ENCODE measurements around the gene PIGV. TPM values are rescaled to one million over a fixed set of nuclear protein-coding genes. Genes with fewer than 3 reads are reported as not detected.
"Not testable (repeated sequence)": the region's sequence is repeated elsewhere in the genome, so short reads cannot be mapped to it uniquely, and the experiment has no call there.

PIGV gene
- total and polyA plus RNA-seq, 2 experiments from 2014 or later = 12.4 to 13.7 TPM

GRCh38 chr1:26794391-26794790 is 6.6 kb downstream of the PIGV start:
- no peaks in the 10 kb centered on the region for H3K4me1 ChIP-seq (ENCODE audit: low read depth)
- DNase-seq (ENCODE audit: low read depth in 1 of 2, low spot score in 1 of 2) = no peak
- no peak overlapping the region for H3K27ac ChIP-seq
- no peaks in the 10 kb centered on the region for H3K27me3 ChIP-seq
- peaks cover 2% of the 10 kb centered on the region for H3K36me3 ChIP-seq
- no peak overlapping the region for H3K4me3 ChIP-seq
- no peak for TF ChIP-seq CTCF (IDR thresholded peaks at IDR 0.05; ENCODE audit: low read depth, low read length)
- no peaks in the 10 kb centered on the region for H3K9me3 ChIP-seq (ENCODE audit: low read depth)

- no peak overlapping the region for H3K4me3 ChIP-seq
- H3K27ac ChIP-seq = no peak overlapping the region
- H3K9me3 ChIP-seq (ENCODE audit: low read depth) = no peaks in the 10 kb centered on the region
- no peaks in the 10 kb centered on the region for H3K27me3 ChIP-seq
- TF ChIP-seq CTCF (IDR thresholded peaks at IDR 0.05; ENCODE audit: low read depth, low read length) = no peak
- no peak for DNase-seq (ENCODE audit: low read depth in 1 of 2, low spot score in 1 of 2)
- peaks cover 2% of the 10 kb centered on the region for H3K36me3 ChIP-seq
- no peaks in the 10 kb centered on the region for H3K4me1 ChIP-seq (ENCODE audit: low read depth)
Measured at GRCh38 chr1:26797627-26798026, 9.9 kb downstream of the PIGV start.

- Histone ChIP-seq H3K4me1 (ENCODE audit: low read depth) (no peaks in the 10 kb centered on the region), H3K9me3 (ENCODE audit: low read depth) (no peaks in the 10 kb centered on the region), H3K27me3 (no peaks in the 10 kb centered on the region), H3K36me3 (peaks cover 2% of the 10 kb centered on the region), H3K4me3 (no peak overlapping the region), H3K27ac (no peak overlapping the region)
- peak in 1 of 2 donors; percentile 94 for DNase-seq (ENCODE audit: low read depth in 1 of 2, low spot score in 1 of 2)
- no peak for TF ChIP-seq CTCF (IDR thresholded peaks at IDR 0.05; ENCODE audit: low read depth, low read length)
Measured at GRCh38 chr1:26799479-26800142, 11.9 kb downstream of the PIGV start.

GRCh38 chr1:26803932-26804331 is 16.2 kb downstream of the PIGV start:
- H3K4me1 ChIP-seq (ENCODE audit: low read depth); DNase-seq (ENCODE audit: low read depth in 1 of 2, low spot score in 1 of 2); H3K27me3 ChIP-seq; H3K36me3 ChIP-seq; H3K27ac ChIP-seq; H3K9me3 ChIP-seq (ENCODE audit: low read depth); H3K4me3 ChIP-seq: not testable (repeated sequence)

GRCh38 chr1:26810105-26810504 is 22.4 kb downstream of the PIGV start:
- not testable (repeated sequence) for H3K4me1 ChIP-seq (ENCODE audit: low read depth); H3K27ac ChIP-seq; H3K9me3 ChIP-seq (ENCODE audit: low read depth); H3K27me3 ChIP-seq; H3K4me3 ChIP-seq; H3K36me3 ChIP-seq
- DNase-seq (ENCODE audit: low read depth in 1 of 2, low spot score in 1 of 2) = peak; percentile 69 to 72
- peak; percentile 77 for TF ChIP-seq CTCF (IDR thresholded peaks at IDR 0.05; ENCODE audit: low read depth, low read length)

- Histone ChIP-seq H3K27ac (no peak overlapping the region), H3K4me3 (no peak overlapping the region), H3K27me3 (no peaks in the 10 kb centered on the region), H3K36me3 (no peaks in the 10 kb centered on the region), H3K9me3 (ENCODE audit: low read depth) (no peaks in the 10 kb centered on the region), H3K4me1 (ENCODE audit: low read depth) (no peaks in the 10 kb centered on the region)
- DNase-seq (ENCODE audit: low read depth in 1 of 2, low spot score in 1 of 2) = no peak
- no peak for TF ChIP-seq CTCF (IDR thresholded peaks at IDR 0.05; ENCODE audit: low read depth, low read length)
Measured at GRCh38 chr1:26811057-26811456, 23.3 kb downstream of the PIGV start.

Data from cardiac muscle cell (in vitro differentiated cells and primary cell).